OCI-LY7 (cell line): ENCODE measurements around the gene GABPB1. TPM values are rescaled to one million over a fixed set of nuclear protein-coding genes. Genes with fewer than 3 reads are reported as not detected.

Source experiments
- BruUV-seq: library from RNA; stranded (reverse); fragments of 400-500 nt; replicated peaks from 2 replicates; lab custom pipeline; 2021; lab: Mats Ljungman, UMichigan
- CTCF ChIA-PET: fragments of 300-600 bp; sonication (Branson Sonifier 250); formaldehyde crosslinking; loops from one replicate; lab custom pipeline; 2022; ENCODE audit warnings: antibody characterized with exemption; ENCODE audit not compliant: unreplicated experiment; lab: Charles Lee
- POLR2A ChIA-PET: fragments of 300-600 bp; sonication (Branson Sonifier 250); formaldehyde crosslinking; loops from one replicate; lab custom pipeline; 2022; ENCODE audit warnings: antibody characterized with exemption; lab: Charles Lee
- DNase-seq: peaks from one replicate; pipeline ENCODE4 v3.0.0-alpha.2; 2015; ENCODE audit warnings: low spot score
- H2AFZ ChIP-seq: fragments of 200-600 bp; sonication (generic), shearing (Covaris generic); 2 replicates; pipeline ENCODE4 v1.6.1; 2014; ENCODE audit warnings: mild to moderate bottlenecking, antibody characterized with exemption, low read length, moderate library complexity
- H3K27ac ChIP-seq: fragments of 200-600 bp; sonication (generic); 2 replicates; pipeline ENCODE4 v1.5.1; 2014; ENCODE audit warnings: mixed run types, low read depth, mild to moderate bottlenecking, moderate library complexity, low read length, inconsistent platforms; ENCODE audit not compliant: poor library complexity, severe bottlenecking
- H3K36me3 ChIP-seq: fragments of 200-600 bp; sonication (generic); 2 replicates; pipeline ENCODE4 v1.6.1; 2014; ENCODE audit warnings: mild to moderate bottlenecking, antibody characterized with exemption, low read length, moderate library complexity, mixed read lengths; ENCODE audit not compliant: insufficient read depth
- H3K4me1 ChIP-seq: fragments of 200-600 bp; sonication (generic); 2 replicates; pipeline ENCODE4 v1.5.1; 2014; ENCODE audit warnings: mild to moderate bottlenecking, low read length; ENCODE audit not compliant: insufficient read depth, poor library complexity, severe bottlenecking
- H3K4me2 ChIP-seq: fragments of 200-600 bp; sonication (generic); 2 replicates; pipeline ENCODE4 v1.6.1; 2014; ENCODE audit warnings: mild to moderate bottlenecking, low read length
- H3K4me3 ChIP-seq: fragments of 200-600 bp; sonication (generic); 2 replicates; pipeline ENCODE4 v1.5.1; 2014; ENCODE audit warnings: mild to moderate bottlenecking, low read depth, low read length; ENCODE audit not compliant: poor library complexity, severe bottlenecking
- H3K79me2 ChIP-seq: fragments of 200-600 bp; sonication (generic); 2 replicates; pipeline ENCODE4 v1.6.1; 2016; ENCODE audit warnings: low read depth, mild to moderate bottlenecking, low read length, moderate library complexity, mixed read lengths; ENCODE audit not compliant: insufficient read depth
- H3K9me2 ChIP-seq: fragments of 200-600 bp; sonication (generic); 2 replicates; pipeline ENCODE4 v1.6.1; 2016; ENCODE audit warnings: mild to moderate bottlenecking, low read length, mixed read lengths; ENCODE audit not compliant: insufficient read depth
- H3K9me3 ChIP-seq: fragments of 200-600 bp; sonication (generic); 2 replicates; pipeline ENCODE4 v1.6.1; 2014; ENCODE audit warnings: mild to moderate bottlenecking, mixed run types, low read length, mixed read lengths
- H4K20me1 ChIP-seq: fragments of 200-600 bp; sonication (generic); 2 replicates; pipeline ENCODE4 v1.6.1; 2014; ENCODE audit warnings: mild to moderate bottlenecking, antibody characterized with exemption, low read length, moderate library complexity, mixed read lengths; ENCODE audit not compliant: insufficient read depth
- EZH2phosphoT487 ChIP-seq: fragments of 200-600 bp; sonication (generic); IDR thresholded peaks from 2 replicates; pipeline ENCODE4 v1.6.1; 2018; ENCODE audit warnings: low read depth, borderline replicate concordance, mild to moderate bottlenecking, mixed run types, antibody characterized with exemption, low read length, moderate library complexity, mixed read lengths
- intact Hi-C: fragments of 100-400 bp; cut with micrococcal nuclease; formaldehyde crosslinking; loops from one replicate; pipeline ENCODE4 v1.10.0; 2022; ENCODE audit not compliant: unreplicated experiment
- total RNA-seq, 2 experiments: library from RNA; depleted of rRNA in 1 of 2; stranded (reverse); fragments of >200 nt in 1 of 2; shearing (Covaris generic) in 1 of 2; gene quantifications; 2 replicates each; pipeline ENCODE4 v1.2.3, GENCODE V29; 2014 to 2022
- TF ChIP-seq, protein P1 (sequence below): fragments of 200-600 bp; sonication (generic); conservative IDR thresholded peaks from 2 replicates; pipeline ENCODE4 v1.5.1; 2014; ENCODE audit warnings: mild to moderate bottlenecking, antibody characterized with exemption, low read length, moderate library complexity, mixed read lengths

The GABPB1 gene
- total RNA-seq, 2 experiments from 2014 or later = 32.6 to 53.3 TPM

DNA sequence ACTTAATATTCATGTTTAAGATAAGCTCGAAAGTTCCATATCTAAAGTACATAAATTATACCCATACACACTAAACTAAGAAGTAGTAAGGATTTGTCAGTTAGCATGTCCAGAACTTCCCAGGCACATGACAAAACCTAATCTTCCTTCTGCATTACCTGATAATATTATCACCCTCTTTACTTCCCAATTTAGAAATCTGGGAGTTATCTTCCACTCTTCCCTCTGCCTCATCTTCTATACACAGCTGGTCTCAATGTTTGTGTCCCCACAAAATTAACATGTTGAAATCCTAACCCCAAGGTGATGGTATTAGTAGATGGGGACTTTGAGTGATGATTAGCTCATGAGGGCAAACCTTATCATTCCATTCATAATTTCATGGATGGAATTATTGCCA, 15.3 kb downstream of the GABPB1 start:
- Histone ChIP-seq H4K20me1 (peaks cover 4% of the 10 kb centered on the region; the same call in 1 of the 2 replicates), H3K9me3 (no peaks in the 10 kb centered on the region), H2AFZ (no peak overlapping the region), H3K4me1 (no peaks in the 10 kb centered on the region), H3K79me2 (peaks cover 8% of the 10 kb centered on the region; the same call in 1 of the 2 replicates), H3K36me3 (peaks cover 23% of the 10 kb centered on the region), H3K9me2 (no peaks in the 10 kb centered on the region), H3K4me3 (no peak overlapping the region), H3K27ac (no peak overlapping the region), H3K4me2 (no peak overlapping the region)
- intact Hi-C loops = no loop called here
- ChIA-PET CTCF (no interaction called here), POLR2A (interaction anchor here (0.6 to 1.5 kb wide), 5 partner anchors 10 to 1170 kb away, joined by 3 to 8 read pairs (median 5); partner anchors contain the start of gene GALK2)
- no TSS peak for BruUV-seq
- DNase-seq = no peak
- no peak for TF ChIP-seq EZH2phosphoT487
- TF ChIP-seq, protein P1, sequence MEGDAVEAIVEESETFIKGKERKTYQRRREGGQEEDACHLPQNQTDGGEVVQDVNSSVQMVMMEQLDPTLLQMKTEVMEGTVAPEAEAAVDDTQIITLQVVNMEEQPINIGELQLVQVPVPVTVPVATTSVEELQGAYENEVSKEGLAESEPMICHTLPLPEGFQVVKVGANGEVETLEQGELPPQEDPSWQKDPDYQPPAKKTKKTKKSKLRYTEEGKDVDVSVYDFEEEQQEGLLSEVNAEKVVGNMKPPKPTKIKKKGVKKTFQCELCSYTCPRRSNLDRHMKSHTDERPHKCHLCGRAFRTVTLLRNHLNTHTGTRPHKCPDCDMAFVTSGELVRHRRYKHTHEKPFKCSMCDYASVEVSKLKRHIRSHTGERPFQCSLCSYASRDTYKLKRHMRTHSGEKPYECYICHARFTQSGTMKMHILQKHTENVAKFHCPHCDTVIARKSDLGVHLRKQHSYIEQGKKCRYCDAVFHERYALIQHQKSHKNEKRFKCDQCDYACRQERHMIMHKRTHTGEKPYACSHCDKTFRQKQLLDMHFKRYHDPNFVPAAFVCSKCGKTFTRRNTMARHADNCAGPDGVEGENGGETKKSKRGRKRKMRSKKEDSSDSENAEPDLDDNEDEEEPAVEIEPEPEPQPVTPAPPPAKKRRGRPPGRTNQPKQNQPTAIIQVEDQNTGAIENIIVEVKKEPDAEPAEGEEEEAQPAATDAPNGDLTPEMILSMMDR = no peak

DNA sequence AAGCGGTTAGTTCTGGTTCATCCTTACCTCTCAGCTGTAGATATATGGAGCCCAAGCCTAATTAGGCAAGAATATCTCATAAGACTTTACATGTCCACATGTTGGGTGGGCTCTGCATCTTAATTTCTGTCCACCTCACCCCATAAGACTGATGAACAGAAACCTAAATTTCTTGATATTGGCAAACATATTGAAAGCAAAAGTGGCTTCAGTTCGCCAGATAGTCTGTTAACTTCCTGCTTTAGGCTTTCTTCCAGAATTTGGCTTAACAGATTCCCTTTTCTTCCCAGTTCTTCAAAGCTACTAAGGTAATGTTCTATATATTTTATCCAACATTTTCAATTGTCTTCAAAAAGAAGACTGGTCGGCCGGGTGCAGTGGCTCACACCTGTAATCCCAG, 19.7 kb downstream of the GABPB1 start:
- H3K4me2 ChIP-seq = no peak overlapping the region
- no TSS peak for BruUV-seq
- no peak for TF ChIP-seq EZH2phosphoT487
- TF ChIP-seq, protein P1 = no peak

DNA sequence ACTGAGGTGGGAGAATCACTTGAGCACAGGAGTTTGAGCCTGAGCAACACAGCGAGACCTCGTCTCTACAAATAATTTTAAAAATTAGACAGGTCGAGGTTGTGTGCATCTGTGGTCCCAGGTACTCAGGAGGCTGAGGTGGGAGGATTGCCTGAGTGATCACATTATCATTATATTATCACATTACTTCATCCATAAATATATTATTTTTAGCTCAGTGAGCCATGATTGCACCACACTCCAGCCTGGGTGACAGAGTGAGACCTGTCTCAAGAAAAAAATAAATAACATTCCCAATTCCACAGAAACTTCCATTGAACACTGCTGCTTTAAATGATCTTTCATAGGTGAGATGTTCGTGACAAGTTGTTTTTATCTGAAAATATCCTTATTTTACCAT, 21.8 kb downstream of the GABPB1 start:
- TF ChIP-seq EZH2phosphoT487 = no peak
- TF ChIP-seq, protein P1 = no peak
- intact Hi-C loops = no loop called here
- Histone ChIP-seq H3K4me2 (no peak overlapping the region), H3K9me2 (no peaks in the 10 kb centered on the region), H3K4me3 (no peak overlapping the region), H3K9me3 (no peaks in the 10 kb centered on the region), H3K36me3 (peaks cover 8% of the 10 kb centered on the region), H3K27ac (no peak overlapping the region), H4K20me1 (no peaks in the 10 kb centered on the region; the same call in 1 of the 2 replicates), H3K79me2 (peaks cover 24% of the 10 kb centered on the region; the same call in 1 of the 2 replicates), H2AFZ (no peak overlapping the region), H3K4me1 (no peaks in the 10 kb centered on the region)
- ChIA-PET CTCF (interaction anchor here (0.5 kb wide), 1 partner anchor 196 kb away, joined by 3 read pairs; no protein-coding TSS in a partner anchor), POLR2A (interaction anchor here (1.2 kb wide), 1 partner anchor 17 kb away, joined by 4 read pairs; no protein-coding TSS in a partner anchor)
- no TSS peak for BruUV-seq
- DNase-seq = no peak

More for the DNA sequence above, 19.7 kb downstream of the GABPB1 start:
- no peak overlapping the region for H2AFZ ChIP-seq
- ChIA-PET CTCF (no interaction called here), POLR2A (interaction anchor here (0.6 to 0.7 kb wide), 3 partner anchors 50 to 421 kb away, joined by 3 read pairs; no protein-coding TSS in a partner anchor)
- H3K27ac ChIP-seq = no peak overlapping the region
- peaks cover 19% of the 10 kb centered on the region for H3K36me3 ChIP-seq
- H3K4me1 ChIP-seq = no peaks in the 10 kb centered on the region
- no peaks in the 10 kb centered on the region for H4K20me1 ChIP-seq
- intact Hi-C loops = no loop called here
- H3K9me2 ChIP-seq = no peaks in the 10 kb centered on the region
- H3K79me2 ChIP-seq = peaks cover 20% of the 10 kb centered on the region; the same call in 1 of the 2 replicates
- H3K4me3 ChIP-seq = no peak overlapping the region
- DNase-seq = no peak
- H3K9me3 ChIP-seq = no peaks in the 10 kb centered on the region
